GM13976 (cell line): ENCODE results near the gene VPS4A.

Source experiments
- DNase-seq: peaks from one replicate; pipeline ENCODE4 v3.0.0; 2012; ENCODE audit warnings: low spot score
- CTCF ChIP-seq: IDR thresholded peaks from 2 replicates; pipeline ENCODE4 v1.5.1; 2012; ENCODE audit warnings: borderline replicate concordance, mild to moderate bottlenecking; ENCODE audit not compliant: insufficient read depth; ENCODE audit errors: extremely low read depth, missing control alignments, control extremely low read depth
- in situ Hi-C: fragments of 300-500 bp; cut with MboI; formaldehyde crosslinking; loops from one replicate; pipeline ENCODE4 v1.12.0; 2022; ENCODE audit warnings: low sequenced_read_pairs, mixed read lengths, inconsistent platforms; ENCODE audit not compliant: unreplicated experiment

VPS4A gene

GRCh38 chr16:69306031-69306430 is 5.1 kb upstream of the VPS4A start:
- no peak for DNase-seq
- in situ Hi-C loops: no loop called here
- no peak for TF ChIP-seq CTCF

GRCh38 chr16:69307091-69307490 is 4.1 kb upstream of the VPS4A start:
- DNase-seq: no peak
- TF ChIP-seq CTCF: no peak
- in situ Hi-C loops: no loop called here

- TF ChIP-seq CTCF: no peak
- in situ Hi-C loops: no loop called here
- DNase-seq: no peak
These were observed 3.3 kb upstream of the VPS4A start for GRCh38 chr16:69307856-69308255.

GRCh38 chr16:69309316-69309715 is 1.8 kb upstream of the VPS4A start:
- in situ Hi-C loops: no loop called here
- no peak for TF ChIP-seq CTCF
- no peak for DNase-seq

- peak; percentile 61 for DNase-seq
- no peak for TF ChIP-seq CTCF
- in situ Hi-C loops: no loop called here
These were observed 610 bp downstream of the VPS4A start for GRCh38 chr16:69311533-69312387.

GRCh38 chr16:69313469-69313868 is 2.3 kb downstream of the VPS4A start:
- DNase-seq: no peak
- in situ Hi-C loops: no loop called here
- no peak for TF ChIP-seq CTCF
